Colonic mucosa (tissue), 4 donors: ENCODE measurements around the gene ZC3H13. TPM values are rescaled to one million over a fixed set of nuclear protein-coding genes. Genes with fewer than 3 reads are reported as not detected.

ENCODE experiments used
- DNase-seq: peaks from one replicate; pipeline ENCODE4 v3.0.0-alpha.2; 2020
- H3K27ac ChIP-seq: fragments of 200-600 bp; one replicate; pipeline ENCODE4 v1.8.0; 2021
- H3K27me3 ChIP-seq: fragments of 200-600 bp; one replicate; pipeline ENCODE4 v1.8.0; 2021
- H3K36me3 ChIP-seq: fragments of 200-600 bp; one replicate; pipeline ENCODE4 v1.8.0; 2021
- H3K4me1 ChIP-seq: fragments of 200-600 bp; one replicate; pipeline ENCODE4 v1.8.0; 2021; ENCODE audit warnings: mild to moderate bottlenecking
- H3K4me3 ChIP-seq: fragments of 200-600 bp; one replicate; pipeline ENCODE4 v1.8.0; 2021
- H3K9ac ChIP-seq, 2 donors: one replicate each; pipeline ENCODE4 v1.7.0; 2013; ENCODE audit warnings: control low read depth in 2 of 2, low read depth in 2 of 2, low read length in 2 of 2
- H3K9me3 ChIP-seq: fragments of 200-600 bp; one replicate; pipeline ENCODE4 v1.8.0; 2021
- intact Hi-C: fragments of 100-400 bp; cut with DNase I; formaldehyde crosslinking; loops from one replicate; pipeline ENCODE4 v1.14.1; 2022
- total RNA-seq, 2 donors: library from RNA; stranded (reverse); fragmentation: NEBNext Ultra II Directional in 1 of 2; extraction: Animal tissue kit (Norgen Biotek cat#: 25700) in 1 of 2; gene quantifications; one replicate each; pipeline ENCODE4 v1.2.1, GENCODE V29; 2021
- TF ChIP-seq, protein P1 (sequence below): fragments of 200-600 bp; IDR thresholded peaks from one replicate; pipeline ENCODE4 v1.8.0; 2022; ENCODE audit warnings: antibody characterized with exemption, mild to moderate bottlenecking
- donor health status: healthy.
- donor health status: DM: no; HTN: no; CAD: no.
- donor health status: DM: no; HTN: no; CAD: no.

Gene ZC3H13
- total RNA-seq, 2 donors from 2014 or later, result 23.2 to 37.5 TPM

DNA sequence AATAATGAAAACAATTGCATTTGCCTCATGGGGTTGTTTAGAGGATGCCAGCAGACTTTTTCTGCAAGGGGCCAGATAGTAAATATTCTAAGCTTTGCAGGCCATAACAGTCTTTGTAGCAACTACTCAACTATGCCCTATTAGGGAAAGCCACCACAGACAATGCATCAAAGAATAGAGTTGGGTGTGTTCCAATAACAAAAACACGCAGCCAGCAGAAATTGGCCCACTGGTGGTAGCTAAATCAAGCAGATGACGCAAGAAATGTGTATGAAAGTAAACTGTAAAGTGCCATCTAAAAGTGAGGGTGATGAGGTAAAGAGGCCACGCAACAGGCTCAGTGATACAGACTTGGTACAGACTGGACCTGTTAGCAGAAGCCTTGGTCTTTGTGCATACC lies 125.8 kb downstream of the ZC3H13 start:
- H3K27me3 ChIP-seq, result no peaks in the 10 kb centered on the region
- H3K36me3 ChIP-seq, result no peaks in the 10 kb centered on the region
- no peaks in the 10 kb centered on the region for H3K9me3 ChIP-seq
- intact Hi-C loops, result no loop called here
- TF ChIP-seq, protein P1, sequence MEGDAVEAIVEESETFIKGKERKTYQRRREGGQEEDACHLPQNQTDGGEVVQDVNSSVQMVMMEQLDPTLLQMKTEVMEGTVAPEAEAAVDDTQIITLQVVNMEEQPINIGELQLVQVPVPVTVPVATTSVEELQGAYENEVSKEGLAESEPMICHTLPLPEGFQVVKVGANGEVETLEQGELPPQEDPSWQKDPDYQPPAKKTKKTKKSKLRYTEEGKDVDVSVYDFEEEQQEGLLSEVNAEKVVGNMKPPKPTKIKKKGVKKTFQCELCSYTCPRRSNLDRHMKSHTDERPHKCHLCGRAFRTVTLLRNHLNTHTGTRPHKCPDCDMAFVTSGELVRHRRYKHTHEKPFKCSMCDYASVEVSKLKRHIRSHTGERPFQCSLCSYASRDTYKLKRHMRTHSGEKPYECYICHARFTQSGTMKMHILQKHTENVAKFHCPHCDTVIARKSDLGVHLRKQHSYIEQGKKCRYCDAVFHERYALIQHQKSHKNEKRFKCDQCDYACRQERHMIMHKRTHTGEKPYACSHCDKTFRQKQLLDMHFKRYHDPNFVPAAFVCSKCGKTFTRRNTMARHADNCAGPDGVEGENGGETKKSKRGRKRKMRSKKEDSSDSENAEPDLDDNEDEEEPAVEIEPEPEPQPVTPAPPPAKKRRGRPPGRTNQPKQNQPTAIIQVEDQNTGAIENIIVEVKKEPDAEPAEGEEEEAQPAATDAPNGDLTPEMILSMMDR, result no peak
- H3K27ac ChIP-seq, result no peak overlapping the region
- no peak overlapping the region for H3K4me3 ChIP-seq
- no peak for DNase-seq
- H3K4me1 ChIP-seq, result no peaks in the 10 kb centered on the region
- no peak overlapping the region for H3K9ac ChIP-seq

DNA sequence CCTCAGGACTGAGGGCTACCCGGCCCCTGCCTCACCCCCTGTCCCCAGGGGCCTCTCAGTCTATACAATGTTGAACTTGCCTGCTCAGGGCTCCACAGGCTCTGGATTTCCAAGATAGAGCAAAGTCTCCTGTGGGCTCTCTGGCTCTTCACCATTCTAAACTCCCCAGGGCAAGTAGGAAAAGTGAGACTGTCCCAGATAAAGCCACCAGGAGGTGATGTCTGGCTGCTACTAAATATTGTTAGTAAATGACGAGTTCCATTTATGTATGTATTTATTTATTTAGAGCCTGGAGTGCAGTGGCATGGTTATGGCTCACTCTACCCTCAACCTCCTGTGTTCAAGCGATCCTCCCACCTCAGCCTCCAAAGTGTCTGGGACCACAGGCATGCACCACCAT lies 127.4 kb downstream of the ZC3H13 start:
- TF ChIP-seq, protein P1, result no peak
- Histone ChIP-seq H3K36me3 (no peaks in the 10 kb centered on the region), H3K27me3 (no peaks in the 10 kb centered on the region), H3K4me3 (no peak overlapping the region), H3K27ac (no peak overlapping the region), H3K9ac (no peak overlapping the region), H3K9me3 (no peaks in the 10 kb centered on the region), H3K4me1 (no peaks in the 10 kb centered on the region)
- intact Hi-C loops, result no loop called here
- DNase-seq, result no peak

DNA sequence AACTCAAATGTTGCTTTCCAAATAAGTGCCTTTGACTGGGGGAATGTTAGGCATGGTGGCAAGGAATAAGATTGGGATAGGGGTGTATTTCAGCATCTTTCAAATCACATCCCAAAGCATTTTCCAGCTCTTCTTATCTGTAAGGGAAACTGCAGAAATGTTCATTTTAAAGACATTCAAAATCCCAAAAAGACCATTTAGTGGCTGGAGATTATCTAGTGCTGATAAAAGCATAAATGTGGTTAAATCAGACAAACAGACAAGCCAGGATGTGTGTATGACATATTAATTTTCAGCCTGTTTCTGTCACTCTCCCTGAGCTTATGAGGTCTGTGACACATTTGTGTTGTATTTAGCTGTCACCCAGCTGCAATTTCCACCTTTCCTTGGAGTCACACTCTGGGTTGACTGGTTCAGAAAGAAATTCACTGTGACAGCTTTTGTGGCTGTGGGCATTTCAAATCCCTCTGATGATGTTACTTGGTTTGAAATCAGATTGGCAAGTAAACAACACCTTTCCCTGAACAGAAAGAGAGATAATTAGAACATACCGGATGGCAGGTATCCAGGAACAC lies 131.3 kb downstream of the ZC3H13 start:
- Histone ChIP-seq H3K36me3 (no peaks in the 10 kb centered on the region), H3K9me3 (no peaks in the 10 kb centered on the region), H3K27me3 (no peaks in the 10 kb centered on the region), H3K27ac (no peak overlapping the region), H3K9ac (no peak overlapping the region), H3K4me1 (no peaks in the 10 kb centered on the region), H3K4me3 (no peak overlapping the region)
- intact Hi-C loops, result no loop called here
- no peak for DNase-seq
- TF ChIP-seq, protein P1, result no peak

DNA sequence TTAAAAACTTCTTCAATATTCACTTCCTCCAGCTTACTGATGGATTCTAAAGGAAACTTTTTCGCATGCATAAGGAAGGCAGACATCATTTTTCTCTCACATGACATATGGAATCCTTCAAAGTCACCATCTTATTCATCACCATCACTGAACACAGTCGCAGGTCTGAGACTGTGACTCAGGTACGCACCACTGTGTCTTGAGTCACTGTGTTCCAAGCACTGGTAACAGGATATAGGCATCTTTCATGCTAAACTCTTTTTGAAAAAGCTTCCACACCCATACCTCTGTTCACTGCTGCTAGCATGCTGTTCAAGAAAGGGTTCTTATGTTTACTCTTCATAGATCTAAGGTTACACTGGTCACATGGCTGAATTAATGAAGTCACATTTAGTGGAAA lies 133.9 kb downstream of the ZC3H13 start:
- Histone ChIP-seq H3K36me3 (no peaks in the 10 kb centered on the region), H3K9ac (no peak overlapping the region), H3K27ac (no peak overlapping the region), H3K9me3 (no peaks in the 10 kb centered on the region), H3K4me3 (no peak overlapping the region), H3K27me3 (no peaks in the 10 kb centered on the region), H3K4me1 (no peaks in the 10 kb centered on the region)
- intact Hi-C loops, result no loop called here
- TF ChIP-seq, protein P1, result no peak
- DNase-seq, result no peak

DNA sequence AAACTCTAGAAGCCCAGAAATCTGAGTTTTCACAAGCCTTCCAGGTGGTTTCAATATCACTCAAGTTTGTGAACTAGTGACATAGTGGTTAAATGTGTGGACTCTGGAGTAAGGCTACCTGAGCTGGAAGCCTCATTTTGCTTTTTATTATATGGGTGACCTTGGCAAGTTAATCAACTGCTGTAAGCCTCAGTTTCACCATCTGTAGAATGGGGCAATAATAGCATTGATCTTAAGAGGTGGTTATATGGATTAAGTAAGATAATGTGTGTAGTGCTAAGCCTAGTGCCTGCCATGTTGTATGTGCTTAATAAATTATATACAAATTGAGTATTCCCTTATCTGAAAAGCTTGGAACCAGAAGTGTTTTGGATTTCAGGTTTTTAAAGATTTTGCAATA lies 135.5 kb downstream of the ZC3H13 start:
- H3K4me1 ChIP-seq, result no peaks in the 10 kb centered on the region
- no peak overlapping the region for H3K9ac ChIP-seq
- TF ChIP-seq, protein P1, result no peak
- no peaks in the 10 kb centered on the region for H3K36me3 ChIP-seq
- H3K27me3 ChIP-seq, result no peaks in the 10 kb centered on the region
- H3K27ac ChIP-seq, result no peak overlapping the region
- DNase-seq, result no peak
- no peak overlapping the region for H3K4me3 ChIP-seq
- intact Hi-C loops, result no loop called here
- H3K9me3 ChIP-seq, result no peaks in the 10 kb centered on the region
